ENCODE measurements around the gene FOLR2.
A peak's percentile ranks its signal among the peaks of the same experiment; 100 is the strongest.

Gene FOLR2

DNA sequence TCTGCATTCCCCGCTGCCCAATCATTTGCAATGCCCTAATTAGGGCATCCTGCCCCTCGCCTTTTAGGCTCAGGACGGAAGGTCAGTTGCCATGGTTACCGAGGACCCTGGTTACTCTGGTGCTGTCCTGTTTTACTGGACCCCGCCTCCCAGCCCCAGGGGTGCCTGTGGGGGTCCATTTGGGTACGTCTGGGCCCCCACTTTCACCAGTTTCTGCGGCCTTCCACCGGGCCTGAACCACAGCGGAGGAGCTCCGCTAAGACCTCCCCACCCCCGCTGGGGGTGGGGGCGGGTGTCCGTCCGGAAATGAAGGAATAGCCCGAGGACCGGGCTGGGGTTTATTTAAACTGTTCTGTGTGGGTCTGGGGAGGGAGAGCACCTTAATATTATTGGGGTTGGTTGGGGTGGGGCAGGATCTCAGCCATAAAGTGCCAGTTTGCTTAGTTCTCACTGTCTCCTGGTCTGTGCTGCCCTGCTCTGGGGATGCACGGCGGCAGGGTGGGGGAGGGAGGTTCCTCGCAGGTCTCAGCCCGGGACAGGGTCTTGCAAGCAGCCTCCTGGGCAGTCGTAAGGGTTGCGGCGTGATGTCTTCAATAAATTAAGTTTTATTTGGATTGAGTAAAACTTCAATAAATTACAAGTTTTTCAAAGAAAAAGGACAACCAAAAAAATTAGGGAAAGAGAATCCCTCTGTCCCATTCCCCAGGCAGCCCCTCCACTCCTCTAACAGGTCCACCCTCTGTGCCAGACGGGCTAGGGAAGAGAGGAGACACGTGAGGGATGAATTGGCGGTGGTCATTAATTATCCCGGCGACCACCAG is 22.1 kb downstream of the FOLR2 start:
- no peaks in the 10 kb centered on the region for H3K79me2 ChIP-seq
- peaks cover 3% of the 10 kb centered on the region for H3K4me1 ChIP-seq
- H3K27me3 ChIP-seq (ENCODE audit: control insufficient read depth, insufficient read depth, low read length), result no peaks in the 10 kb centered on the region
- no peaks in the 10 kb centered on the region for H3K9me3 ChIP-seq (ENCODE audit: control insufficient read depth, low read length)
- no peak overlapping the region for H3K4me3 ChIP-seq (ENCODE audit: low read depth, low read length)
- no peak overlapping the region for H3K4me2 ChIP-seq (ENCODE audit: low read length)
- H3K9ac ChIP-seq, result no peak overlapping the region
- TF ChIP-seq, protein P1, sequence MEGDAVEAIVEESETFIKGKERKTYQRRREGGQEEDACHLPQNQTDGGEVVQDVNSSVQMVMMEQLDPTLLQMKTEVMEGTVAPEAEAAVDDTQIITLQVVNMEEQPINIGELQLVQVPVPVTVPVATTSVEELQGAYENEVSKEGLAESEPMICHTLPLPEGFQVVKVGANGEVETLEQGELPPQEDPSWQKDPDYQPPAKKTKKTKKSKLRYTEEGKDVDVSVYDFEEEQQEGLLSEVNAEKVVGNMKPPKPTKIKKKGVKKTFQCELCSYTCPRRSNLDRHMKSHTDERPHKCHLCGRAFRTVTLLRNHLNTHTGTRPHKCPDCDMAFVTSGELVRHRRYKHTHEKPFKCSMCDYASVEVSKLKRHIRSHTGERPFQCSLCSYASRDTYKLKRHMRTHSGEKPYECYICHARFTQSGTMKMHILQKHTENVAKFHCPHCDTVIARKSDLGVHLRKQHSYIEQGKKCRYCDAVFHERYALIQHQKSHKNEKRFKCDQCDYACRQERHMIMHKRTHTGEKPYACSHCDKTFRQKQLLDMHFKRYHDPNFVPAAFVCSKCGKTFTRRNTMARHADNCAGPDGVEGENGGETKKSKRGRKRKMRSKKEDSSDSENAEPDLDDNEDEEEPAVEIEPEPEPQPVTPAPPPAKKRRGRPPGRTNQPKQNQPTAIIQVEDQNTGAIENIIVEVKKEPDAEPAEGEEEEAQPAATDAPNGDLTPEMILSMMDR (IDR thresholded peaks at IDR 0.05), result peak; percentile 2
- no peak overlapping the region for H2AFZ ChIP-seq
- H3K36me3 ChIP-seq (ENCODE audit: control insufficient read depth, insufficient read depth, low read length), result no peaks in the 10 kb centered on the region
- H3K27ac ChIP-seq, result no peak overlapping the region

GRCh38 chr11:72239313-72239848 is 22.8 kb downstream of the FOLR2 start:
- no peak overlapping the region for H2AFZ ChIP-seq
- no peak overlapping the region for H3K27ac ChIP-seq
- H3K4me3 ChIP-seq (ENCODE audit: low read depth, low read length), result no peak overlapping the region
- H3K4me1 ChIP-seq, result peaks cover 3% of the 10 kb centered on the region
- TF ChIP-seq, protein P1 (IDR thresholded peaks at IDR 0.05), result no peak
- H3K27me3 ChIP-seq (ENCODE audit: control insufficient read depth, insufficient read depth, low read length), result no peaks in the 10 kb centered on the region
- H3K4me2 ChIP-seq (ENCODE audit: low read length), result peak overlapping the region; percentile 38
- H3K9me3 ChIP-seq (ENCODE audit: control insufficient read depth, low read length), result no peaks in the 10 kb centered on the region
- no peaks in the 10 kb centered on the region for H3K36me3 ChIP-seq (ENCODE audit: control insufficient read depth, insufficient read depth, low read length)
- no peak overlapping the region for H3K9ac ChIP-seq
- no peaks in the 10 kb centered on the region for H3K79me2 ChIP-seq

- no peaks in the 10 kb centered on the region for H3K36me3 ChIP-seq (ENCODE audit: control insufficient read depth, insufficient read depth, low read length)
- TF ChIP-seq, protein P1 (IDR thresholded peaks at IDR 0.05), result no peak
- no peaks in the 10 kb centered on the region for H3K79me2 ChIP-seq
- peak overlapping the region; percentile 17 for H2AFZ ChIP-seq
- H3K9me3 ChIP-seq (ENCODE audit: control insufficient read depth, low read length), result no peaks in the 10 kb centered on the region
- H3K4me3 ChIP-seq (ENCODE audit: low read depth, low read length), result no peak overlapping the region
- H3K4me1 ChIP-seq, result peaks cover 3% of the 10 kb centered on the region
- no peak overlapping the region for H3K9ac ChIP-seq
- peak overlapping the region; percentile 38 for H3K4me2 ChIP-seq (ENCODE audit: low read length)
- H3K27me3 ChIP-seq (ENCODE audit: control insufficient read depth, insufficient read depth, low read length), result no peaks in the 10 kb centered on the region
- H3K27ac ChIP-seq, result no peak overlapping the region
Observed at GRCh38 chr11:72239849-72240460, 23.4 kb downstream of the FOLR2 start.

GRCh38 chr11:72240461-72241290 is 24.1 kb downstream of the FOLR2 start:
- Histone ChIP-seq H3K9ac (no peak overlapping the region), H3K27me3 (ENCODE audit: control insufficient read depth, insufficient read depth, low read length) (no peaks in the 10 kb centered on the region), H3K9me3 (ENCODE audit: control insufficient read depth, low read length) (no peaks in the 10 kb centered on the region), H2AFZ (peak overlapping the region; percentile 17), H3K4me3 (ENCODE audit: low read depth, low read length) (no peak overlapping the region), H3K36me3 (ENCODE audit: control insufficient read depth, insufficient read depth, low read length) (no peaks in the 10 kb centered on the region), H3K27ac (no peak overlapping the region), H3K79me2 (no peaks in the 10 kb centered on the region), H3K4me1 (peaks cover 3% of the 10 kb centered on the region), H3K4me2 (ENCODE audit: low read length) (no peak overlapping the region)
- TF ChIP-seq, protein P1 (IDR thresholded peaks at IDR 0.05), result no peak
